ENCODE results near the gene MGST3.
"Not testable (repeated sequence)": the region's sequence is repeated elsewhere in the genome, so short reads cannot be mapped to it uniquely, and the experiment has no call there.

The MGST3 gene

DNA sequence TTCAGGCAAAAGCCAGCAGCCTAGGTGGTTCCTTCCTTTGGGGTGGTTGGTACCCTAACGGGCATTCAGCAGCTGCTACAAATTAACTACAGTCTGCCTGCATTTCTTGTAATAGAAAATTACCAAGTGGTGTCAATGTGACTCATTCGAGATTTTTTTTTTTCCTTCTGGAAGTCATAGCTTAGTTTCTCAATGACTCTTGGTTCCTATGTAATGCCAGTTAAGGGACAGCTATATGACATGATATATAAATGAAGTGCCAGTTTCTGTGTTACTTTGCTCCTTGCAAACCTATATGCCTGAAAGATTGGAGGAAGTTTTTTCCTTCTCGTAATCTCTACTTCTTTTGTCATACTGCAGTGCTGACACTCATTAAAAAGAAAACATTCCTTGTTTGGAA is 2.6 kb downstream of the MGST3 start:
- TF ChIP-seq EZH2 (IDR thresholded peaks at IDR 0.05) (no peak), FOXP2 (optimal IDR thresholded peaks at IDR 0.05; ENCODE audit: control extremely low read depth, extremely low read length, insufficient read depth) (no peak), POLR2AphosphoS5 (IDR thresholded peaks at IDR 0.05; ENCODE audit: borderline replicate concordance, low read depth, low read length) (no peak)

DNA sequence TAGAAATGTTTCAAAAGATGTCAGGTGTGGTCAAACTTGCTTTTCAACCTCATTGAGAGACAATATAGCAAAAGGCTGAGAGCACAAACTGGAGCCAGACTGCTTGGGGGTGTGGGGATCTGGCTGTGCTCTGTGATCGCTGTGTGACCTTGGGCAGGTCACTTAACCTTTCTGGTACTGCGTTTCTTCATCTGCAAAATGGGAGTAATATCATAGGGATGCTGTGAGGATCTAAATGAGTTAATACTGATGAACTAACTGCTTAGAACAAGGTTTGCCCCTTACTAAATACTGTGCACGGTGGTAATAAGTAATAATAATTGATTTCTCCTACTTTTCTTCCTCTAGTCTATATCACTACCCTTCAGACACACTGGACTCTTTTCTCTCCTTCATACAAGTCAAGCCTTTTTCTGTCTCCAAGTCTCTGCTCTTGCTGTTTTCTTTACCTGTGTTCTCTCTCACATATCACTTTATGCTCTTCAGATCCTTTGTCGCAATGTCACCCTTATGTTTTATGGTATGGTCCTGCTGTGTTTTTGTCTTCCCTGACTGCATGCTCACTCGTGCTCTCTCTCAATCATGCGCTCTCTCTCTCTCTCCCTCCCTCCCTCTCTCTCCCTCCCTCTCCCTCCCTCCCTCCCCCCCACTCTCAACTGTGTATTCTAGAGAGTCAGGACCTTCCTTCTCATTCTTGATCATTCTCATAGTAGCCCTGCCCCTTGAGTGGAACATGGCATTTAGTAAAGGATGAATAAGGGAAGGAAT is 3.3 kb downstream of the MGST3 start:
- DNase-seq (ENCODE audit: low read depth, low spot score), result no peak
- TF ChIP-seq FOXP2 (optimal IDR thresholded peaks at IDR 0.05; ENCODE audit: control extremely low read depth, extremely low read length, insufficient read depth) (no peak), EZH2 (IDR thresholded peaks at IDR 0.05) (no peak), POLR2AphosphoS5 (IDR thresholded peaks at IDR 0.05; ENCODE audit: borderline replicate concordance, low read depth, low read length) (no peak)
- Histone ChIP-seq H3K27ac (no peak overlapping the region), H3K4me3 (no peak overlapping the region), H3K36me3 (ENCODE audit: insufficient read depth, low read length) (no peaks in the 10 kb centered on the region; the same call in 1 of the 2 replicates), H3K9ac (ENCODE audit: insufficient read length) (no peak overlapping the region), H3K9me3 (ENCODE audit: low read depth, low read length) (no peaks in the 10 kb centered on the region)

More for the DNA sequence above, 2.6 kb downstream of the MGST3 start:
- no peak for DNase-seq (ENCODE audit: low read depth, low spot score)
- Histone ChIP-seq H3K4me3 (peak overlapping the region; percentile 2; the same call in 1 of the 2 replicates), H3K36me3 (ENCODE audit: insufficient read depth, low read length) (no peaks in the 10 kb centered on the region; the same call in 1 of the 2 replicates), H3K27ac (no peak overlapping the region), H3K9ac (ENCODE audit: insufficient read length) (no peak overlapping the region), H3K9me3 (ENCODE audit: low read depth, low read length) (no peaks in the 10 kb centered on the region)

DNA sequence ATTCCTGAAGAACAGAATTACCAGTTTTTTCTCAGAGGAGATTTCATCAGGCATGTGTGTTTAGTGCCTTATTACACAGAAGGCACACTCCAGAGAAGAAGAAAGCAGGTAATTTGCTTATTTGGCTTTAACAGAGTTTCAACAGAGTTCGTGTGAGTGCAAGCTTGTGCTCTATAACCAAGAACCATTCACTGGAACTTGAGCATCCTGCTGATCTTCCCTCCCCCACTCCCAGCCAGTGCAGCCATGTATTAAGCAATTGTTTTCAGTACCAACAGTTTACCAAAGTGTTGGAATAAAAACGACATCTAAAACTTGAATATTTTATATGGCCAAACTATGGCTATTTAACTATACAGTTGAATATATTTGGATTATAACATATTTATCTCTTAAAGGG is 4.3 kb downstream of the MGST3 start:
- no peaks in the 10 kb centered on the region for H3K9me3 ChIP-seq (ENCODE audit: low read depth, low read length)
- no peak overlapping the region for H3K27ac ChIP-seq
- H3K36me3 ChIP-seq (ENCODE audit: insufficient read depth, low read length), result peaks cover 4% of the 10 kb centered on the region
- no peak overlapping the region for H3K9ac ChIP-seq (ENCODE audit: insufficient read length)
- no peak overlapping the region for H3K4me3 ChIP-seq
- DNase-seq (ENCODE audit: low read depth, low spot score), result no peak
- TF ChIP-seq EZH2 (IDR thresholded peaks at IDR 0.05) (no peak), POLR2AphosphoS5 (IDR thresholded peaks at IDR 0.05; ENCODE audit: borderline replicate concordance, low read depth, low read length) (no peak), FOXP2 (optimal IDR thresholded peaks at IDR 0.05; ENCODE audit: control extremely low read depth, extremely low read length, insufficient read depth) (no peak)

DNA sequence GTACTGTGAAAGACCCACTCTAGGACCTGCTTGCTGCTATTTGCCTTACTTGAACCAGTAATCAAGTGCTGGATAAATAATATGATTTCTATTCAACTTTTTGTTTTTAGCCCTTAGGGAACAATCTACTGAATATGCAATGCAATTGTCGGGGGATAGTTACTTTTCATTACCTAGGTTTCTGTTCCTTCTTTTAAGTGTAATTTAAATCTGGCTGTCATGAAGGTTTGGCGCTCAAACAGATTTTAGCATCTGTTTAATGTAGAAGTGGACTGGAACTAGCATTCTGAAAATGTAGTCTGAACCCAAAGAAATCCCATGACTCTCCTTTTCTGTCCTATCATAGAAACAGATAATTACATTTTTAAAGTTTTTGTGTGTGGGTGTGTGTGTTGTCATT is 4.8 kb downstream of the MGST3 start:
- no peak overlapping the region for H3K4me3 ChIP-seq
- TF ChIP-seq POLR2AphosphoS5 (IDR thresholded peaks at IDR 0.05; ENCODE audit: borderline replicate concordance, low read depth, low read length) (no peak), FOXP2 (optimal IDR thresholded peaks at IDR 0.05; ENCODE audit: control extremely low read depth, extremely low read length, insufficient read depth) (no peak), EZH2 (IDR thresholded peaks at IDR 0.05) (no peak)
- DNase-seq (ENCODE audit: low read depth, low spot score), result no peak
- no peak overlapping the region for H3K9ac ChIP-seq (ENCODE audit: insufficient read length)
- no peak overlapping the region for H3K27ac ChIP-seq
- peaks cover 5% of the 10 kb centered on the region for H3K36me3 ChIP-seq (ENCODE audit: insufficient read depth, low read length)
- H3K9me3 ChIP-seq (ENCODE audit: low read depth, low read length), result no peaks in the 10 kb centered on the region

DNA sequence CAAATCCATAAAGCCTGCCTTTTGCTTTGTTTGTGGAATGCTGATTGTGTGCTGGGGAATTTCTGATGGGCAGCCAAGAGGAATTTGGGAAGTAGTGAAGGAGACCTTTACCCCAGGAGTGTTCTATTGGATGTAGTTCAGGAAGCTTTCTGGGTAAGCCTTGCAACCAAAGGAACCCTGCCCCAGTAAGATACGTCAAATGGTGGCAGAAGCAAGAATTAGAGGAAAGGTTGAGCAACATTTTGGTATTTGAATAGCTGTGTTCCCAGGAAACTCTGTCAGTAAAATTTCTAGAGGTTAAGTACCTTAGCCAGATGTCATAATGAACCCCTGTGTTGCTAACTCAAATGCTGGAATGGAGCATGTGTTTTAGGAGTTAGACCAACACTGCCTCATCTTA is 6.4 kb downstream of the MGST3 start:
- Histone ChIP-seq H3K27ac (peak overlapping the region; percentile 19; the same call in 1 of the 2 replicates), H3K4me3 (no peak overlapping the region), H3K9ac (ENCODE audit: insufficient read length) (no peak overlapping the region), H3K36me3 (ENCODE audit: insufficient read depth, low read length) (peaks cover 5% of the 10 kb centered on the region), H3K9me3 (ENCODE audit: low read depth, low read length) (no peaks in the 10 kb centered on the region)
- no peak for DNase-seq (ENCODE audit: low read depth, low spot score)
- TF ChIP-seq POLR2AphosphoS5 (IDR thresholded peaks at IDR 0.05; ENCODE audit: borderline replicate concordance, low read depth, low read length) (no peak), EZH2 (IDR thresholded peaks at IDR 0.05) (no peak), FOXP2 (optimal IDR thresholded peaks at IDR 0.05; ENCODE audit: control extremely low read depth, extremely low read length, insufficient read depth) (no peak)

DNA sequence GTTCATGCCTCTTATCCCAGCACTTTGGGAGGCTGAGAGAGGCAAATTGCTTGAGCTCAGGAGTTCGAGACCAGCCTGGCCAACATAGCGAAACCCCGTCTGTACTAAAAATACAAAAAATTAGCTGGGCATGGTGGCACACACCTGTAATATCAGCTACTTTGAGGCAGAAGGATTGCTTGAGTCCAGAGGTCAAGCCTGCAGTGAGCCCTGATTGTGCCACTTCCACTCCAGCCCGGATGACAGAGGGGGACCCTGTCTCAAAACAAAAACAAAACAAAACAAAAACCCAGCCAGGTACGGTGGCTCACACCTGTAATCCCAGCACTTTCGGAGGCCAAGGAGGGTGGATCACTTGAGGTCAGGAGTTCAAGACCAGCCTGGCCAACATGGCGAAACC is 7.2 kb downstream of the MGST3 start:
- not testable (repeated sequence) for H3K36me3 ChIP-seq (ENCODE audit: insufficient read depth, low read length); H3K27ac ChIP-seq; H3K9ac ChIP-seq (ENCODE audit: insufficient read length); H3K4me3 ChIP-seq; DNase-seq (ENCODE audit: low read depth, low spot score); H3K9me3 ChIP-seq (ENCODE audit: low read depth, low read length)

GRCh38 chr1:165639821-165640623 is 9.0 kb downstream of the MGST3 start:
- H3K9me3 ChIP-seq (ENCODE audit: low read depth, low read length), result no peaks in the 10 kb centered on the region
- no peak overlapping the region for H3K27ac ChIP-seq
- TF ChIP-seq POLR2AphosphoS5 (IDR thresholded peaks at IDR 0.05; ENCODE audit: borderline replicate concordance, low read depth, low read length), result no peak
- TF ChIP-seq EZH2 (IDR thresholded peaks at IDR 0.05), result no peak
- TF ChIP-seq FOXP2 (optimal IDR thresholded peaks at IDR 0.05; ENCODE audit: control extremely low read depth, extremely low read length, insufficient read depth), result no peak
- DNase-seq (ENCODE audit: low read depth, low spot score), result no peak
- H3K4me3 ChIP-seq, result no peak overlapping the region
- H3K9ac ChIP-seq (ENCODE audit: insufficient read length), result no peak overlapping the region
- peaks cover 5% of the 10 kb centered on the region for H3K36me3 ChIP-seq (ENCODE audit: insufficient read depth, low read length)

DNA sequence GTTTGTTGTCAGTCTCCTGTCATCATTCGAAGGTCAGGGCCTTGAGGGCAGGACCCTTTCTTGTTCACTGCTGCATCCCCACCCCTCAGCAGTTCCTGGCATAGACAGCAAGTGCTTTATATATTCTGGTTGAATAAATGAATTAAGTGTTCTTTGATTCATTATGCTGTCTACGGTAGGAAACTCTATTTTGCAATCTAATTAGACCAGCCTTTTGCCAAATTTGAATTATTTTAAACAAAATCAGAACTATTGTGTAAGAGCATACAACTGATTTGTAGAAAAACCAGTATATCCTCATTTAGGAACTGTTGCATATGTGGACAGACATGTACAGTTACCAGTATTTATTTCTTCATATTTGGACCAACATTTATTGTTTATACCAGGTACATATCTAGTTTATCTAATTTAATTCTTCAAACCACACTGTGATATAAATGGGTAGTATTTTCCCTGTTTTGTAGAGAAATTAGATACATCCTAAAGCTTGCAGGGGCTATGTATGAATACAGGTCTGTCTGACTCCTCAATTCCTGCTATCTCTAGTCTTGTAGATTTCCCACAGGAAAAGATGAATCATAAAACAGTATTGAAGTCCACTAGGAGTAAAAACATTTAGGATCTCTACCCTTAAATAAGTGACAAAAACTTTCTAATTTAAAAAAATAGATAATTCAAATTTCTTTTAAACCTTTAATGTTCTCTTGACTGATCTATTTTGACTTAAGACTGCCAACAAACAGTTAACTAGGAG is 10.4 kb downstream of the MGST3 start:
- no peak for DNase-seq (ENCODE audit: low read depth, low spot score)
- no peaks in the 10 kb centered on the region for H3K9me3 ChIP-seq (ENCODE audit: low read depth, low read length)
- no peak for TF ChIP-seq EZH2 (IDR thresholded peaks at IDR 0.05)
- no peak for TF ChIP-seq FOXP2 (optimal IDR thresholded peaks at IDR 0.05; ENCODE audit: control extremely low read depth, extremely low read length, insufficient read depth)
- no peak overlapping the region for H3K27ac ChIP-seq
- H3K36me3 ChIP-seq (ENCODE audit: insufficient read depth, low read length), result peaks cover 5% of the 10 kb centered on the region; the same call in 1 of the 2 replicates
- H3K4me3 ChIP-seq, result no peak overlapping the region
- no peak overlapping the region for H3K9ac ChIP-seq (ENCODE audit: insufficient read length)
